H9 (cell line): ENCODE measurements around the gene SPRN. TPM values are rescaled to one million over a fixed set of nuclear protein-coding genes. Genes with fewer than 3 reads are reported as not detected.
"Not testable (repeated sequence)": the region's sequence is repeated elsewhere in the genome, so short reads cannot be mapped to it uniquely, and the experiment has no call there.

Source experiments
- DNase-seq: peaks from one replicate; pipeline ENCODE4 v3.0.0-alpha.2; 2017
- H2AFZ ChIP-seq: one replicate; pipeline ENCODE4 v1.6.1; 2013; ENCODE audit warnings: mild to moderate bottlenecking, low read length, control low read depth, moderate library complexity
- H2AK5ac ChIP-seq: 2 replicates; pipeline ENCODE4 v1.6.1; 2013; ENCODE audit warnings: low read length, control low read depth, mixed read lengths; ENCODE audit not compliant: insufficient read length
- H2BK120ac ChIP-seq: one replicate; pipeline ENCODE4 v1.6.1; 2013; ENCODE audit warnings: low read depth, mild to moderate bottlenecking, low read length, control low read depth, inconsistent platforms; ENCODE audit not compliant: poor library complexity, severe bottlenecking
- H2BK12ac ChIP-seq: 2 replicates; pipeline ENCODE4 v1.6.1; 2013; ENCODE audit warnings: low read length, control low read depth, mixed read lengths, low read depth; ENCODE audit not compliant: insufficient read length
- H2BK15ac ChIP-seq: 2 replicates; pipeline ENCODE4 v1.6.1; 2013; ENCODE audit warnings: low read depth, low read length, control low read depth
- H2BK20ac ChIP-seq: one replicate; pipeline ENCODE4 v1.6.1; 2013; ENCODE audit warnings: low read depth, mild to moderate bottlenecking, low read length, control low read depth, inconsistent platforms; ENCODE audit not compliant: poor library complexity, severe bottlenecking
- H2BK5ac ChIP-seq: 2 replicates; pipeline ENCODE4 v1.6.1; 2013; ENCODE audit warnings: low read length, control low read depth, mixed read lengths; ENCODE audit not compliant: insufficient read length
- H3K14ac ChIP-seq: 2 replicates; pipeline ENCODE4 v1.6.1; 2013; ENCODE audit warnings: low read length, control low read depth; ENCODE audit not compliant: insufficient read depth
- H3K18ac ChIP-seq: 2 replicates; pipeline ENCODE4 v1.6.1; 2013; ENCODE audit warnings: low read depth, mild to moderate bottlenecking, mixed read lengths, low read length, control low read depth; ENCODE audit not compliant: insufficient read length
- H3K23ac ChIP-seq: 2 replicates; pipeline ENCODE4 v1.6.1; 2013; ENCODE audit warnings: low read length, control low read depth, mixed read lengths, low read depth; ENCODE audit not compliant: insufficient read length
- H3K23me2 ChIP-seq: 2 replicates; pipeline ENCODE4 v1.6.1; 2013; ENCODE audit warnings: low read depth, mild to moderate bottlenecking, mixed read lengths, low read length, control low read depth; ENCODE audit not compliant: insufficient read length, poor library complexity, severe bottlenecking
- H3K27ac ChIP-seq: 2 replicates; pipeline ENCODE4 v1.5.1; 2013; ENCODE audit warnings: low read length, control low read depth, mixed read lengths, low read depth; ENCODE audit not compliant: insufficient read length
- H3K27me3 ChIP-seq: 2 replicates; pipeline ENCODE4 v1.6.1; 2013; ENCODE audit warnings: low read length, control low read depth, inconsistent platforms; ENCODE audit not compliant: insufficient read depth
- H3K4ac ChIP-seq: 2 replicates; pipeline ENCODE4 v1.6.1; 2013; ENCODE audit warnings: low read depth, mild to moderate bottlenecking, control low read depth, inconsistent platforms, low read length, moderate library complexity
- H3K4me1 ChIP-seq: 2 replicates; pipeline ENCODE4 v1.6.1; 2013; ENCODE audit warnings: low read length, control low read depth, inconsistent platforms; ENCODE audit not compliant: insufficient read depth
- H3K4me2 ChIP-seq: 2 replicates; pipeline ENCODE4 v1.6.1; 2013; ENCODE audit warnings: low read length, control low read depth, mixed read lengths; ENCODE audit not compliant: insufficient read length, insufficient read depth
- H3K56ac ChIP-seq: 2 replicates; pipeline ENCODE4 v1.6.1; 2013; ENCODE audit warnings: low read depth, mild to moderate bottlenecking, mixed read lengths, low read length, control low read depth; ENCODE audit not compliant: insufficient read length
- H3K79me1 ChIP-seq: 2 replicates; pipeline ENCODE4 v1.6.1; 2013; ENCODE audit warnings: low read depth, mild to moderate bottlenecking, moderate library complexity, low read length, control low read depth, inconsistent platforms; ENCODE audit not compliant: insufficient read depth, poor library complexity, severe bottlenecking
- H3K79me2 ChIP-seq: 2 replicates; pipeline ENCODE4 v1.6.1; 2013; ENCODE audit warnings: low read length, control low read depth, inconsistent platforms; ENCODE audit not compliant: insufficient read depth
- H3K9ac ChIP-seq: 2 replicates; pipeline ENCODE4 v1.6.1; 2013; ENCODE audit warnings: low read length, control low read depth, mixed read lengths; ENCODE audit not compliant: insufficient read length; ENCODE audit errors: extremely low read depth
- H3K9me3 ChIP-seq: one replicate; pipeline ENCODE4 v1.6.1; 2013; ENCODE audit warnings: low read depth, low read length, inconsistent platforms; ENCODE audit not compliant: control insufficient read depth
- H3T11ph ChIP-seq: one replicate; pipeline ENCODE4 v1.6.1; 2013; ENCODE audit warnings: mild to moderate bottlenecking, low read length, control low read depth, inconsistent platforms
- H4K20me1 ChIP-seq: one replicate; pipeline ENCODE4 v1.6.1; 2013; ENCODE audit not compliant: control insufficient read depth, insufficient read length, insufficient read depth
- H4K5ac ChIP-seq: 2 replicates; pipeline ENCODE4 v1.6.1; 2013; ENCODE audit warnings: low read depth, mild to moderate bottlenecking, mixed read lengths, low read length, control low read depth; ENCODE audit not compliant: insufficient read length
- H4K8ac ChIP-seq: replicated peaks from 2 replicates; pipeline ENCODE4 v1.6.1; 2013; ENCODE audit warnings: low read length, control low read depth, mixed read lengths, low read depth; ENCODE audit not compliant: insufficient read length
- H4K91ac ChIP-seq: 2 replicates; pipeline ENCODE4 v1.6.1; 2013; ENCODE audit warnings: low read depth, mild to moderate bottlenecking, moderate library complexity, mixed read lengths, low read length, control low read depth; ENCODE audit not compliant: insufficient read length
- H3K27ac Mint-ChIP-seq, 3 experiments: 2 replicates in 2 of 3; 3 replicates in 1 of 3; pipeline ENCODE4 v1.8.0; 2020 to 2021; ENCODE audit warnings: mixed read lengths in 3 of 3, mild to moderate bottlenecking in 1 of 3, moderate library complexity in 1 of 3
- H3K27me3 Mint-ChIP-seq: 2 replicates; pipeline ENCODE4 v1.8.0; 2021; ENCODE audit warnings: low read depth, mild to moderate bottlenecking, moderate library complexity, mixed read lengths
- H3K36me3 Mint-ChIP-seq, 3 experiments: 2 replicates in 2 of 3; 3 replicates in 1 of 3; pipeline ENCODE4 v1.8.0; 2020 to 2021; ENCODE audit warnings: low read depth in 3 of 3, mixed read lengths in 3 of 3; ENCODE audit not compliant: insufficient read depth in 1 of 3
- H3K4me1 Mint-ChIP-seq, 2 experiments: 2 replicates each; pipeline ENCODE4 v1.8.0; 2020; ENCODE audit warnings: mixed read lengths in 2 of 2
- H3K4me3 Mint-ChIP-seq, 2 experiments: 2 replicates in 1 of 2; 3 replicates in 1 of 2; pipeline ENCODE4 v1.8.0; 2020 to 2021; ENCODE audit warnings: mild to moderate bottlenecking in 2 of 2, mixed read lengths in 2 of 2, moderate library complexity in 1 of 2
- H3K9me3 Mint-ChIP-seq, 2 experiments: 2 replicates in 1 of 2; 3 replicates in 1 of 2; pipeline ENCODE4 v1.8.0; 2020; ENCODE audit warnings: mild to moderate bottlenecking in 2 of 2, mixed read lengths in 2 of 2, moderate library complexity in 1 of 2
- WGBS: extraction: QIAGEN DNeasy Blood & Tissue Kit; methylation state at CpG from one replicate; pipeline ENCODE4 v1.1.7; 2013; ENCODE audit warnings: missing lambda C conversion rate, low lambda C conversion rate, mixed read lengths; ENCODE audit not compliant: insufficient read length; ENCODE audit errors: extremely low coverage; 5-methylcytosine and 5-hydroxymethylcytosine counted together
- total RNA-seq: library from RNA; stranded (reverse); gene quantifications from 2 replicates; pipeline ENCODE4 v1.2.1, GENCODE V29; 2021
- TF ChIP-seq, protein P1 (sequence below): fragments of 200-600 bp; sonication (generic); conservative IDR thresholded peaks from 3 replicates; pipeline ENCODE4 v1.8.0; 2021; ENCODE audit warnings: antibody characterized with exemption, mild to moderate bottlenecking

SPRN gene
- total RNA-seq, 1 experiment from 2014 or later: 0.42 TPM

GRCh38 chr10:133388236-133388972, 36.0 kb downstream of the SPRN start:
- Mint-ChIP-seq H3K9me3 (no peaks in the 10 kb centered on the region; a peak in 1 of 5 replicates), H3K4me1 (peaks cover under 1 to 1% of the 10 kb centered on the region in 2 experiments; a peak in 3 of 4 replicates), H3K27ac (peak overlapping the region in 2 of 3 experiments; percentile 33 to 65; a peak in 3 of 7 replicates), H3K4me3 (no peak overlapping the region), H3K36me3 (peaks cover 0 to 6% (median 4%) of the 10 kb centered on the region in 3 experiments; a peak in 3 of 7 replicates), H3K27me3 (no peaks in the 10 kb centered on the region)
- Histone ChIP-seq H3K4me2 (no peak overlapping the region), H2BK20ac (no peak overlapping the region), H2BK5ac (no peak overlapping the region), H2BK120ac (no peak overlapping the region), H4K91ac (no peak overlapping the region), H3K27ac (no peak overlapping the region), H3K79me1 (no peaks in the 10 kb centered on the region), H2BK15ac (no peak overlapping the region), H4K8ac (no peak overlapping the region), H3K56ac (no peak overlapping the region), H3K4me1 (no peaks in the 10 kb centered on the region), H3K14ac (no peak overlapping the region), H3K27me3 (no peaks in the 10 kb centered on the region), H2AK5ac (no peak overlapping the region), H2AFZ (no peak overlapping the region), H4K5ac (no peak overlapping the region), H3T11ph (no peak overlapping the region), H2BK12ac (no peak overlapping the region), H3K23me2 (no peaks in the 10 kb centered on the region), H4K20me1 (no peaks in the 10 kb centered on the region), H3K9me3 (no peaks in the 10 kb centered on the region), H3K23ac (no peak overlapping the region), H3K4ac (no peak overlapping the region), H3K79me2 (no peaks in the 10 kb centered on the region), H3K18ac (no peak overlapping the region), H3K9ac (no peak overlapping the region)
- DNase-seq: peak; percentile 21
- TF ChIP-seq, protein P1, sequence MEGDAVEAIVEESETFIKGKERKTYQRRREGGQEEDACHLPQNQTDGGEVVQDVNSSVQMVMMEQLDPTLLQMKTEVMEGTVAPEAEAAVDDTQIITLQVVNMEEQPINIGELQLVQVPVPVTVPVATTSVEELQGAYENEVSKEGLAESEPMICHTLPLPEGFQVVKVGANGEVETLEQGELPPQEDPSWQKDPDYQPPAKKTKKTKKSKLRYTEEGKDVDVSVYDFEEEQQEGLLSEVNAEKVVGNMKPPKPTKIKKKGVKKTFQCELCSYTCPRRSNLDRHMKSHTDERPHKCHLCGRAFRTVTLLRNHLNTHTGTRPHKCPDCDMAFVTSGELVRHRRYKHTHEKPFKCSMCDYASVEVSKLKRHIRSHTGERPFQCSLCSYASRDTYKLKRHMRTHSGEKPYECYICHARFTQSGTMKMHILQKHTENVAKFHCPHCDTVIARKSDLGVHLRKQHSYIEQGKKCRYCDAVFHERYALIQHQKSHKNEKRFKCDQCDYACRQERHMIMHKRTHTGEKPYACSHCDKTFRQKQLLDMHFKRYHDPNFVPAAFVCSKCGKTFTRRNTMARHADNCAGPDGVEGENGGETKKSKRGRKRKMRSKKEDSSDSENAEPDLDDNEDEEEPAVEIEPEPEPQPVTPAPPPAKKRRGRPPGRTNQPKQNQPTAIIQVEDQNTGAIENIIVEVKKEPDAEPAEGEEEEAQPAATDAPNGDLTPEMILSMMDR: no peak
- no CpG with 5 or more reads among the region's 17 CpGs for WGBS

DNA sequence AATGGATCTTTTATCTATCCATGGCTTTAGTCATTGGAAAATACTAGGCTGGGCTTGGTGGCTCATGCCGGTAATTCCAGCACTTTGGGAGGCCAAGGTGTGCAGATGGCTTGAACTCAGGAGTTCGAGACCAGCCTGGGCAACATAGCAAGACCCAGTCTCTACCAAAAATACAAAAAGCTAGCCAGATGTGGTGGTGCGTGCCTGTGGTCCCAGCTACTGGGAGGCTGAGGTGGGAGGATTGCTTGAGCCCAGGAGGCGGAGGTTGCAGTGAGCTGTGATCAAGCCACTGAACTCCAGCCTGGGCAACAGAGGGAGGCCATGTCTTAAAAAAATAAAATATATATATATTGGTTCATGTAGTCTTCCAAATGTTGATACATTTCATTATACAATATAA, 37.5 kb downstream of the SPRN start:
- H3K4me1 ChIP-seq, H3T11ph ChIP-seq, H4K8ac ChIP-seq, H3K27ac Mint-ChIP-seq, H2BK5ac ChIP-seq, H3K79me1 ChIP-seq, H3K18ac ChIP-seq, H2AFZ ChIP-seq, H4K20me1 ChIP-seq, H4K91ac ChIP-seq, H3K4me3 Mint-ChIP-seq, H2BK20ac ChIP-seq, H3K4me1 Mint-ChIP-seq, H3K36me3 Mint-ChIP-seq, H3K9me3 Mint-ChIP-seq, H3K4me2 ChIP-seq, H3K9ac ChIP-seq, H2AK5ac ChIP-seq, H3K4ac ChIP-seq, H3K14ac ChIP-seq, H3K27me3 Mint-ChIP-seq, H3K79me2 ChIP-seq, H3K56ac ChIP-seq, H3K9me3 ChIP-seq, H2BK120ac ChIP-seq, H4K5ac ChIP-seq, H3K23ac ChIP-seq, DNase-seq, H2BK15ac ChIP-seq, H3K23me2 ChIP-seq, H3K27me3 ChIP-seq, H3K27ac ChIP-seq, H2BK12ac ChIP-seq: not testable (repeated sequence)
- no CpG with 5 or more reads among the region's 4 CpGs for WGBS
